GM23338 (cell line): Measurements from ENCODE around the gene OTUD1. TPM values are rescaled to one million over a fixed set of nuclear protein-coding genes. Genes with fewer than 3 reads are reported as not detected.

Source experiments
- ATAC-seq: fragments of 200-7000 bp; cut with Tn5 transposase; 3 replicates; pipeline ENCODE4 v1.9.1; 2020
- DNase-seq: peaks from one replicate; pipeline ENCODE4 v3.0.0-alpha.2; 2015; ENCODE audit warnings: low spot score
- H2AFZ ChIP-seq: fragments of 200-600 bp; sonication (generic); 2 replicates; pipeline ENCODE4 v1.8.0; 2016; ENCODE audit warnings: antibody characterized with exemption, mild to moderate bottlenecking, moderate library complexity
- H3F3A ChIP-seq: fragments of 200-600 bp; sonication (generic); replicated peaks from 2 replicates; pipeline ENCODE4 v1.8.0; 2017; ENCODE audit warnings: antibody characterized with exemption, mixed run types, low read depth
- H3K27ac ChIP-seq: fragments of 200-600 bp; sonication (generic); 2 replicates; pipeline ENCODE4 v1.6.1; 2016; ENCODE audit warnings: low read depth
- H3K27me3 ChIP-seq: fragments of 200-600 bp; sonication (generic); 2 replicates; pipeline ENCODE4 v1.8.0; 2016; ENCODE audit warnings: mild to moderate bottlenecking, mixed run types, moderate library complexity; ENCODE audit not compliant: insufficient read depth
- H3K36me3 ChIP-seq: fragments of 200-600 bp; sonication (generic); 2 replicates; pipeline ENCODE4 v1.8.0; 2016; ENCODE audit warnings: mild to moderate bottlenecking; ENCODE audit not compliant: insufficient read depth
- H3K4me1 ChIP-seq: fragments of 200-600 bp; sonication (generic); 2 replicates; pipeline ENCODE4 v1.8.0; 2016; ENCODE audit warnings: mild to moderate bottlenecking, moderate library complexity; ENCODE audit not compliant: insufficient read depth
- H3K4me2 ChIP-seq: fragments of 200-600 bp; sonication (generic); 2 replicates; pipeline ENCODE4 v1.7.1; 2017; ENCODE audit warnings: mixed run types
- H3K4me3 ChIP-seq: fragments of 200-600 bp; sonication (generic); 2 replicates; pipeline ENCODE4 v1.6.1; 2016; ENCODE audit warnings: mixed run types
- H3K79me2 ChIP-seq: fragments of 200-600 bp; sonication (generic); replicated peaks from 2 replicates; pipeline ENCODE4 v1.8.0; 2017; ENCODE audit warnings: mild to moderate bottlenecking; ENCODE audit not compliant: insufficient read depth
- H3K9me2 ChIP-seq: fragments of 200-600 bp; sonication (generic); 2 replicates; pipeline ENCODE4 v1.8.0; 2017; ENCODE audit not compliant: insufficient read depth
- H4K20me1 ChIP-seq: fragments of 200-600 bp; sonication (generic); replicated peaks from 2 replicates; pipeline ENCODE4 v1.8.0; 2017; ENCODE audit warnings: mild to moderate bottlenecking; ENCODE audit not compliant: insufficient read depth
- H3K27ac Mint-ChIP-seq: 2 replicates; pipeline ENCODE4 v1.8.0; 2020; ENCODE audit warnings: inconsistent platforms, mild to moderate bottlenecking, moderate library complexity, mixed read lengths
- H3K27me3 Mint-ChIP-seq: 3 replicates; pipeline ENCODE4 v1.8.0; 2022; ENCODE audit warnings: low read depth, mild to moderate bottlenecking, moderate library complexity, mixed read lengths, inconsistent platforms; ENCODE audit not compliant: insufficient read depth, poor library complexity
- H3K36me3 Mint-ChIP-seq: 3 replicates; pipeline ENCODE4 v1.8.0; 2021; ENCODE audit warnings: low read depth, mild to moderate bottlenecking, inconsistent platforms, moderate library complexity, mixed read lengths
- H3K4me1 Mint-ChIP-seq: 3 replicates; pipeline ENCODE4 v1.8.0; 2020; ENCODE audit warnings: mild to moderate bottlenecking, inconsistent platforms, mixed read lengths
- H3K4me3 Mint-ChIP-seq: 3 replicates; pipeline ENCODE4 v1.8.0; 2021; ENCODE audit warnings: moderate library complexity, mild to moderate bottlenecking, inconsistent platforms, mixed read lengths
- H3K9me3 Mint-ChIP-seq: 3 replicates; pipeline ENCODE4 v1.8.0; 2020; ENCODE audit warnings: moderate library complexity, mild to moderate bottlenecking, inconsistent platforms, mixed read lengths
- CREB1 ChIP-seq: fragments of 250-450 bp; sonication (Bioruptor Pico); IDR thresholded peaks from 2 replicates; pipeline ENCODE4 v1.5.0; 2020; ENCODE audit warnings: low read depth, mild to moderate bottlenecking, moderate library complexity
- EZH2 ChIP-seq: fragments of 200-600 bp; sonication (generic); IDR thresholded peaks from one replicate; pipeline ENCODE4 v1.8.0; 2017; ENCODE audit warnings: antibody characterized with exemption, mild to moderate bottlenecking, low read depth; ENCODE audit not compliant: unreplicated experiment
- EZH2phosphoT487 ChIP-seq: fragments of 200-600 bp; sonication (generic); IDR thresholded peaks from one replicate; pipeline ENCODE4 v1.8.1; 2018; ENCODE audit warnings: antibody characterized with exemption; ENCODE audit not compliant: unreplicated experiment
- JUNB ChIP-seq: IDR thresholded peaks from one replicate; pipeline ENCODE4 v1.6.1; 2016; ENCODE audit warnings: antibody characterized with exemption; ENCODE audit not compliant: unreplicated experiment
- NANOG ChIP-seq: IDR thresholded peaks from 2 replicates; pipeline ENCODE4 v1.6.1; 2016; ENCODE audit warnings: antibody characterized with exemption, borderline replicate concordance
- POLR2AphosphoS5 ChIP-seq: IDR thresholded peaks from 2 replicates; pipeline ENCODE4 v1.6.1; 2016; ENCODE audit warnings: antibody characterized with exemption, low read depth
- STAT1 ChIP-seq: IDR thresholded peaks from one replicate; pipeline ENCODE4 v1.6.1; 2016; ENCODE audit warnings: antibody characterized with exemption; ENCODE audit not compliant: unreplicated experiment
- ZNF114 ChIP-seq: fragments of 250-450 bp; sonication (Bioruptor Pico); IDR thresholded peaks from 2 replicates; pipeline ENCODE4 v1.5.0; 2020; ENCODE audit warnings: mild to moderate bottlenecking, moderate library complexity
- ZNF331 ChIP-seq: fragments of 250-450 bp; sonication (Bioruptor Pico); IDR thresholded peaks from 2 replicates; pipeline ENCODE4 v1.5.0; 2020; ENCODE audit warnings: low read depth, mild to moderate bottlenecking, moderate library complexity
- polyA plus RNA-seq: library from polyadenylated mRNA; unstranded; fragments of >200 nt; fragmentation: Nextera tagmentation; extraction: Ambion mirVana; gene quantifications from 2 replicates; pipeline ENCODE4 v1.2.1, GENCODE V29; 2016
- total RNA-seq: library from RNA; depleted of rRNA; stranded (reverse); fragments of >200 nt; shearing (Covaris generic); gene quantifications from 2 replicates; pipeline ENCODE4 v1.2.3, GENCODE V29; 2014
- TF ChIP-seq, protein P1 (sequence below): IDR thresholded peaks from one replicate; pipeline ENCODE4 v1.6.1; 2018; ENCODE audit warnings: antibody characterized with exemption; ENCODE audit not compliant: unreplicated experiment
- TF ChIP-seq, protein P2 (sequence below): fragments of 250-450 bp; sonication (Bioruptor Pico); IDR thresholded peaks from 2 replicates; pipeline ENCODE4 v1.5.0; 2020; ENCODE audit warnings: mild to moderate bottlenecking, moderate library complexity
- TF ChIP-seq, protein P3 (sequence below), 2 experiments: fragments of 200-600 bp in 1 of 2; sonication (generic) in 1 of 2; conservative IDR thresholded peaks; 2 replicates each; pipeline versions ENCODE4 v1.5.1 to v1.6.1; 2016 to 2017; ENCODE audit warnings: antibody characterized with exemption in 2 of 2, low read depth in 2 of 2, mild to moderate bottlenecking in 2 of 2, moderate library complexity in 1 of 2
- TF ChIP-seq, protein P4 (sequence below): IDR thresholded peaks from 2 replicates; pipeline ENCODE4 v1.6.1; 2016; ENCODE audit warnings: antibody characterized with exemption

The OTUD1 gene
- total and polyA plus RNA-seq, 2 experiments from 2014 or later: 2.5 to 8.3 TPM

DNA sequence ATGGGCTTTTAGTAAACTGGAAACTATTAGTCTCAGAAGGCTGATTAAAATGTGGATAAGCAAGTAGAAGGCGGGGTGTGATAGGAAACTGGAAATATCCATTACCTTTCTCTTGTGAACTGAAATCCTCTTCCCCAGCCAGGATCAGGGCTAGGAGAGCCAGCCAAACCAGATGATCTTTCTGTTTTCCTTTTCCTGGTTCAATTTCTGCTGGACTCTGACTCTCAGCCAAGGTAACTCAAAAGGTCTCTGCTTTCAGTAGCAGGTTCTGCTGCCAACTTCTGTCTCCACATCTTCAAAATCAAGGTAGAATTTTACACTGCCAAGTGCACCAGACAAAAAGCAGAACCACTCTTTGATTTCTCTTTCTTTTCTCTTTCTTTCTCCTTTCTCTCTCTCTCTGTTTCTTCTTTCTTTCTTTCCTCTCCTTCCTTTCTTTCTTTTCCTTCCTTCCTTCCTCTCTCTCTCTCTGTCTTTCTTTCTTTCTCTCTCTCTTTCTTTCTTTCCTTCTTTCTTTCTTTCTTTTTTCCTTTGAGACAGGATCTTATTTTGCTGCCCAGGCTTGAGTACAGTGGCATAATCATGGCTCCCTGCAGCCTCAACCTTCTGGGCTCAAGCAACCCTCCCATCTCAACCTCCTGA lies 30.8 kb downstream of the OTUD1 start:
- no peak for TF ChIP-seq NANOG
- no peak for TF ChIP-seq POLR2AphosphoS5
- no peak for TF ChIP-seq ZNF331 (CRISPR knock-in tag)
- no peak for TF ChIP-seq JUNB
- TF ChIP-seq, protein P1, sequence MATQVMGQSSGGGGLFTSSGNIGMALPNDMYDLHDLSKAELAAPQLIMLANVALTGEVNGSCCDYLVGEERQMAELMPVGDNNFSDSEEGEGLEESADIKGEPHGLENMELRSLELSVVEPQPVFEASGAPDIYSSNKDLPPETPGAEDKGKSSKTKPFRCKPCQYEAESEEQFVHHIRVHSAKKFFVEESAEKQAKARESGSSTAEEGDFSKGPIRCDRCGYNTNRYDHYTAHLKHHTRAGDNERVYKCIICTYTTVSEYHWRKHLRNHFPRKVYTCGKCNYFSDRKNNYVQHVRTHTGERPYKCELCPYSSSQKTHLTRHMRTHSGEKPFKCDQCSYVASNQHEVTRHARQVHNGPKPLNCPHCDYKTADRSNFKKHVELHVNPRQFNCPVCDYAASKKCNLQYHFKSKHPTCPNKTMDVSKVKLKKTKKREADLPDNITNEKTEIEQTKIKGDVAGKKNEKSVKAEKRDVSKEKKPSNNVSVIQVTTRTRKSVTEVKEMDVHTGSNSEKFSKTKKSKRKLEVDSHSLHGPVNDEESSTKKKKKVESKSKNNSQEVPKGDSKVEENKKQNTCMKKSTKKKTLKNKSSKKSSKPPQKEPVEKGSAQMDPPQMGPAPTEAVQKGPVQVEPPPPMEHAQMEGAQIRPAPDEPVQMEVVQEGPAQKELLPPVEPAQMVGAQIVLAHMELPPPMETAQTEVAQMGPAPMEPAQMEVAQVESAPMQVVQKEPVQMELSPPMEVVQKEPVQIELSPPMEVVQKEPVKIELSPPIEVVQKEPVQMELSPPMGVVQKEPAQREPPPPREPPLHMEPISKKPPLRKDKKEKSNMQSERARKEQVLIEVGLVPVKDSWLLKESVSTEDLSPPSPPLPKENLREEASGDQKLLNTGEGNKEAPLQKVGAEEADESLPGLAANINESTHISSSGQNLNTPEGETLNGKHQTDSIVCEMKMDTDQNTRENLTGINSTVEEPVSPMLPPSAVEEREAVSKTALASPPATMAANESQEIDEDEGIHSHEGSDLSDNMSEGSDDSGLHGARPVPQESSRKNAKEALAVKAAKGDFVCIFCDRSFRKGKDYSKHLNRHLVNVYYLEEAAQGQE: no peak
- no peak for TF ChIP-seq EZH2
- no peak for TF ChIP-seq CREB1 (CRISPR knock-in tag)
- TF ChIP-seq ZNF114 (CRISPR knock-in tag): no peak
- TF ChIP-seq, protein P2, sequence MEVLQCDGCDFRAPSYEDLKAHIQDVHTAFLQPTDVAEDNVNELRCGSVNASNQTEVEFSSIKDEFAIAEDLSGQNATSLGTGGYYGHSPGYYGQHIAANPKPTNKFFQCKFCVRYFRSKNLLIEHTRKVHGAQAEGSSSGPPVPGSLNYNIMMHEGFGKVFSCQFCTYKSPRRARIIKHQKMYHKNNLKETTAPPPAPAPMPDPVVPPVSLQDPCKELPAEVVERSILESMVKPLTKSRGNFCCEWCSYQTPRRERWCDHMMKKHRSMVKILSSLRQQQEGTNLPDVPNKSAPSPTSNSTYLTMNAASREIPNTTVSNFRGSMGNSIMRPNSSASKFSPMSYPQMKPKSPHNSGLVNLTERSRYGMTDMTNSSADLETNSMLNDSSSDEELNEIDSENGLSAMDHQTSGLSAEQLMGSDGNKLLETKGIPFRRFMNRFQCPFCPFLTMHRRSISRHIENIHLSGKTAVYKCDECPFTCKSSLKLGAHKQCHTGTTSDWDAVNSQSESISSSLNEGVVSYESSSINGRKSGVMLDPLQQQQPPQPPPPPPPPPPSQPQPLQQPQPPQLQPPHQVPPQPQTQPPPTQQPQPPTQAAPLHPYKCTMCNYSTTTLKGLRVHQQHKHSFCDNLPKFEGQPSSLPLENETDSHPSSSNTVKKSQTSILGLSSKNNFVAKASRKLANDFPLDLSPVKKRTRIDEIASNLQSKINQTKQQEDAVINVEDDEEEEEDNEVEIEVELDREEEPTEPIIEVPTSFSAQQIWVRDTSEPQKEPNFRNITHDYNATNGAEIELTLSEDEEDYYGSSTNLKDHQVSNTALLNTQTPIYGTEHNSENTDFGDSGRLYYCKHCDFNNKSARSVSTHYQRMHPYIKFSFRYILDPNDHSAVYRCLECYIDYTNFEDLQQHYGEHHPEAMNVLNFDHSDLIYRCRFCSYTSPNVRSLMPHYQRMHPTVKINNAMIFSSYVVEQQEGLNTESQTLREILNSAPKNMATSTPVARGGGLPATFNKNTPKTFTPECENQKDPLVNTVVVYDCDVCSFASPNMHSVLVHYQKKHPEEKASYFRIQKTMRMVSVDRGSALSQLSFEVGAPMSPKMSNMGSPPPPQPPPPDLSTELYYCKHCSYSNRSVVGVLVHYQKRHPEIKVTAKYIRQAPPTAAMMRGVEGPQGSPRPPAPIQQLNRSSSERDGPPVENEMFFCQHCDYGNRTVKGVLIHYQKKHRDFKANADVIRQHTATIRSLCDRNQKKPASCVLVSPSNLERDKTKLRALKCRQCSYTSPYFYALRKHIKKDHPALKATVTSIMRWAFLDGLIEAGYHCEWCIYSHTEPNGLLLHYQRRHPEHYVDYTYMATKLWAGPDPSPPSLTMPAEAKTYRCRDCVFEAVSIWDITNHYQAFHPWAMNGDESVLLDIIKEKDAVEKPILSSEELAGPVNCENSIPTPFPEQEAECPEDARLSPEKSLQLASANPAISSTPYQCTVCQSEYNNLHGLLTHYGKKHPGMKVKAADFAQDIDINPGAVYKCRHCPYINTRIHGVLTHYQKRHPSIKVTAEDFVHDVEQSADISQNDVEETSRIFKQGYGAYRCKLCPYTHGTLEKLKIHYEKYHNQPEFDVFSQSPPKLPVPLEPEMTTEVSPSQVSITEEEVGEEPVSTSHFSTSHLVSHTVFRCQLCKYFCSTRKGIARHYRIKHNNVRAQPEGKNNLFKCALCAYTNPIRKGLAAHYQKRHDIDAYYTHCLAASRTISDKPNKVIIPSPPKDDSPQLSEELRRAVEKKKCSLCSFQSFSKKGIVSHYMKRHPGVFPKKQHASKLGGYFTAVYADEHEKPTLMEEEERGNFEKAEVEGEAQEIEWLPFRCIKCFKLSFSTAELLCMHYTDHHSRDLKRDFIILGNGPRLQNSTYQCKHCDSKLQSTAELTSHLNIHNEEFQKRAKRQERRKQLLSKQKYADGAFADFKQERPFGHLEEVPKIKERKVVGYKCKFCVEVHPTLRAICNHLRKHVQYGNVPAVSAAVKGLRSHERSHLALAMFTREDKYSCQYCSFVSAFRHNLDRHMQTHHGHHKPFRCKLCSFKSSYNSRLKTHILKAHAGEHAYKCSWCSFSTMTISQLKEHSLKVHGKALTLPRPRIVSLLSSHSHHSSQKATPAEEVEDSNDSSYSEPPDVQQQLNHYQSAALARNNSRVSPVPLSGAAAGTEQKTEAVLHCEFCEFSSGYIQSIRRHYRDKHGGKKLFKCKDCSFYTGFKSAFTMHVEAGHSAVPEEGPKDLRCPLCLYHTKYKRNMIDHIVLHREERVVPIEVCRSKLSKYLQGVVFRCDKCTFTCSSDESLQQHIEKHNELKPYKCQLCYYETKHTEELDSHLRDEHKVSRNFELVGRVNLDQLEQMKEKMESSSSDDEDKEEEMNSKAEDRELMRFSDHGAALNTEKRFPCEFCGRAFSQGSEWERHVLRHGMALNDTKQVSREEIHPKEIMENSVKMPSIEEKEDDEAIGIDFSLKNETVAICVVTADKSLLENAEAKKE: no peak
- no peak for TF ChIP-seq EZH2phosphoT487
- TF ChIP-seq, protein P3, sequence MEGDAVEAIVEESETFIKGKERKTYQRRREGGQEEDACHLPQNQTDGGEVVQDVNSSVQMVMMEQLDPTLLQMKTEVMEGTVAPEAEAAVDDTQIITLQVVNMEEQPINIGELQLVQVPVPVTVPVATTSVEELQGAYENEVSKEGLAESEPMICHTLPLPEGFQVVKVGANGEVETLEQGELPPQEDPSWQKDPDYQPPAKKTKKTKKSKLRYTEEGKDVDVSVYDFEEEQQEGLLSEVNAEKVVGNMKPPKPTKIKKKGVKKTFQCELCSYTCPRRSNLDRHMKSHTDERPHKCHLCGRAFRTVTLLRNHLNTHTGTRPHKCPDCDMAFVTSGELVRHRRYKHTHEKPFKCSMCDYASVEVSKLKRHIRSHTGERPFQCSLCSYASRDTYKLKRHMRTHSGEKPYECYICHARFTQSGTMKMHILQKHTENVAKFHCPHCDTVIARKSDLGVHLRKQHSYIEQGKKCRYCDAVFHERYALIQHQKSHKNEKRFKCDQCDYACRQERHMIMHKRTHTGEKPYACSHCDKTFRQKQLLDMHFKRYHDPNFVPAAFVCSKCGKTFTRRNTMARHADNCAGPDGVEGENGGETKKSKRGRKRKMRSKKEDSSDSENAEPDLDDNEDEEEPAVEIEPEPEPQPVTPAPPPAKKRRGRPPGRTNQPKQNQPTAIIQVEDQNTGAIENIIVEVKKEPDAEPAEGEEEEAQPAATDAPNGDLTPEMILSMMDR (conservative IDR thresholded peaks at IDR 0.05; ENCODE audit: low read depth in 2 of 2): no peak
- no peak for TF ChIP-seq STAT1
- TF ChIP-seq, protein P4, sequence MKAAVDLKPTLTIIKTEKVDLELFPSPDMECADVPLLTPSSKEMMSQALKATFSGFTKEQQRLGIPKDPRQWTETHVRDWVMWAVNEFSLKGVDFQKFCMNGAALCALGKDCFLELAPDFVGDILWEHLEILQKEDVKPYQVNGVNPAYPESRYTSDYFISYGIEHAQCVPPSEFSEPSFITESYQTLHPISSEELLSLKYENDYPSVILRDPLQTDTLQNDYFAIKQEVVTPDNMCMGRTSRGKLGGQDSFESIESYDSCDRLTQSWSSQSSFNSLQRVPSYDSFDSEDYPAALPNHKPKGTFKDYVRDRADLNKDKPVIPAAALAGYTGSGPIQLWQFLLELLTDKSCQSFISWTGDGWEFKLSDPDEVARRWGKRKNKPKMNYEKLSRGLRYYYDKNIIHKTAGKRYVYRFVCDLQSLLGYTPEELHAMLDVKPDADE: no peak
- no peaks in the 10 kb centered on the region; the same call in 2 of the 3 replicates for H3K9me3 Mint-ChIP-seq
- H3K27ac ChIP-seq: no peak overlapping the region
- no peak overlapping the region for H3K4me3 Mint-ChIP-seq
- H3F3A ChIP-seq: no peaks in the 10 kb centered on the region
- H3K79me2 ChIP-seq: no peaks in the 10 kb centered on the region
- H2AFZ ChIP-seq: peak overlapping the region; percentile 67; the same call in 1 of the 2 replicates
- H3K4me1 ChIP-seq: 0 out of 2 replicates have a peak, but pooled peaks cover 6% of the 10 kb centered on the region
- H3K9me2 ChIP-seq: no peaks in the 10 kb centered on the region
- ATAC-seq (no peak), DNase-seq (no peak)
- H3K27me3 ChIP-seq: no peaks in the 10 kb centered on the region
- peaks cover 2% of the 10 kb centered on the region for H3K27me3 Mint-ChIP-seq
- no peak overlapping the region for H3K27ac Mint-ChIP-seq
- peaks cover 18% of the 10 kb centered on the region for H3K4me1 Mint-ChIP-seq
- no peaks in the 10 kb centered on the region for H4K20me1 ChIP-seq
- no peak overlapping the region for H3K4me2 ChIP-seq
- H3K36me3 ChIP-seq: no peaks in the 10 kb centered on the region
- no peak overlapping the region for H3K4me3 ChIP-seq
- H3K36me3 Mint-ChIP-seq: no peaks in the 10 kb centered on the region
